Hematopoietic multipotent progenitor cell treated with erythropoietin and hydrocortisone succinate and interleukin-3 and kit ligand, for 17 days (in vitro differentiated cells): ENCODE data around the gene TNPO1.

Experiments
- DNase-seq: peaks from one replicate; pipeline ENCODE4 v3.0.0-alpha.2; 2015; ENCODE audit warnings: low spot score

The TNPO1 gene

DNA sequence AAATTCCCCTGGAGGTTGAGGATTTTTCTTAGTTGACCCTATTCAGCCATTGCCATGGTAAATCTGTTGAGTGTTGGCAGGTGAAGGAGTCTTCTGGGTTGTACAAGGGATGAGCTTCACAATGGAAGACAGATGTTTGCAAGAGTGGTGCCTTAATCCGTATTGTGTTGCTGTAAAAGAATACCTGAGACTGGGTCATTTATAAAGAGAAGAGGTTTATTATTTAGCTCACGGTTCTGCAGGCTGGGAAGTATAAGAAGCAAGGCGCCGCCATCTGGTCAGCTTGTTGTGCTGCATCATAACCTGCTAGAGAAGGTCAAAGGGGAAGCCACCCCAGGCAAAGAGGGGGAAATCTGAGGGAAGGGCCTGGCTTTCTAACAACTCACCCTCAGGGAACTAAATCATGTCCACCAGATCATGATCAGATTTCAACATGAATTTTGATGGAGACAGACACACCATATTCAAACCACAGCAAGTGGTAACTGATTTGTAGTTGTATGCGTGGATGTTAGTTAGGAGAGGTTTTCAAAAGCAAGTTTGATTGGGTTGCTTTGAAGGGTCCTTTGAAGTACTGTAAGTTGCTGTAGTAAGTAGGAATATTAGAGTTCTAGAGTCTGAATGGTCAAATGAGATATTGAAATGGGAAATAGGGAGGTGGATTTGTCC lies 2.5 kb downstream of the TNPO1 start:
- DNase-seq = peak; percentile 53

DNA sequence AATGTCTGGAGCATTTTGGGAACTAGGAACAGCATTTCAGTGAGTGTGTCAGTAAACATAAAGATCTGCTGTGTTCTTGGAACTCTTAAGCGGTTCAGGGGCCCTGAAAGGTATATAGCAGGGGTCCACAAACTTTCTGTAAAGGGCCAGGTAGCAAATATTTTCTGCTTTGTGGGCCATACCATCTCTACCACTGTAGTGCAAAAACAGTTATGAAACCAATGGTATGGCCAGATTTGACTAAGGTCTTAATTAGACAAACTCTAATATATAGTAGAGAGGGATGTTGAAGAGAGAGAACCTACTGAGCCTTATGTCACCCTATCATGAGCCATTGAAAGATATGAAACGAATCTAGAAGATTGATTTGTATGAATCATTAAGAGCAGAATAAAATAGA lies 5.3 kb downstream of the TNPO1 start:
- DNase-seq = no peak

DNA sequence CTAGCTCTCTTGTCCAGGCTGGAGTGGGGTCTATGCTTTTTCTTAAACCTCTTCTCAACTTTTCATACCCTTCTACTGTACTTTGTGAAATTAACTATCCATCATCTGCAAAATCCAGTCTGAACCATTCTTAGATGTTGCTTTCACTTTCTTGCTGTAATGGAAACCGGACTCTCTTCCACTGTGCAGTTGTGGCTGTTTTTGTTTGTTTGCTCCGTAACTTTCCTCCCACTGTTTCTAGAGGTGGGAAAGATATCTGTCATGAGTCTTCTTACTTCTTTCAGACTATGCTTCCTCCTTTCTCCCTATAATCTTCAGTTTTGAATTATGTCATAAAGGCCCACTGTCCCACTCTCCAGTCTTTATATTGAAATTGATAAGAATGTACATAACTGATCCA lies 6.5 kb downstream of the TNPO1 start:
- DNase-seq = no peak

DNA sequence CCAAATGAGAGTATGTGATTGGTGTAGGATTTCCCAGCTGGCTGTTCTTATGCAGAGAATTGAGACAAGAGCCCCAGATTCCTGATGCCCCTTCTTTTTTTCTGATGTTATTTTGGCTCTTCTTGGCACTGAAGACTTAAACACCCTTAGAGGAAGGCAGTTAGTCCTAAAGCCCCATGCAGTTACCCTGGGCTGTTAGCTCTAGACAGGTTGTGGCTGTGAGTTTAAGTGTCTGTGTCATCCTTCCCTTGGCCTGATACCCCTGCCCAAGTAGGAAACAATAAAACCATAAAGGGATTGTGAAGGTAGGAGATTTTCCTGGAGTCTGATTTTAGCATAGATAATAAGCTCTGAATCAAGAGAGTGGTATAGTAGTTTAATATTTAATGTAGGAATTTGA lies 13.2 kb downstream of the TNPO1 start:
- DNase-seq = no peak

DNA sequence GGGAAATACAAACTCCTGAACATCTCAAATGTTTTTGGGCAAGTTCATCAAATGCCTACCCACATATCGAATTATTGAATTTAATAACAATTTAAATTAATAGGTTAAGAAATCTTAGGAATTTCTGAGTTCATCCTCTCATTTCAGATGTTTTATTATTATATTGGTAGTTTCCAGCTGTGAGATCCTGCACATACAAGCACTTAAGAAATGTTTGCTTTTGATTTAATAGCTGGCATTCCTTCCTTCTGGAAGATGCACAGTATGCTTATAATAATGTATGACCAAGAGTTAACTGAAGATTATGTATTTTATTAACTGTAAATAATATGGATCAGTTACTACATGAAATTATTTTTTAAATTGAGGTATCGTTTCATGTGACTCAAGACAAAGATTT lies 13.9 kb downstream of the TNPO1 start:
- no peak for DNase-seq

DNA sequence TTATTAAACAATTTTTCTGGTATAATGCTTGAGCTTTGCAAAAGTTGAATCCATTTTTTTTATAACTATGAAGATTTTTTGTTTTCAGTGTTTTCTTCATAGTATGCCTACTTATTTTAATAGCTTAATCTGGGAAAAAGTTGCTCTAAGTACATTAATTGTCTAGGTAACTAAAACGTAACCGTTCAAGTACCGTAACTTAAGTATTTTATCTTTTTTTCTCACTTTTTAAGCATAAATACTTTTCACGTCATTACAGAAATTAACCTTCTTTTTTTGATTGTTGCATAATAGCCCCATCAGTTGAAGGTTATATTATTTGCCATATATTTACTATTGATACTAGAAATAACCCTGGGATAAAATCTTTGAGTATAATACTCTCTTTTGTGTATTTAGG lies 15.2 kb downstream of the TNPO1 start:
- no peak for DNase-seq

DNA sequence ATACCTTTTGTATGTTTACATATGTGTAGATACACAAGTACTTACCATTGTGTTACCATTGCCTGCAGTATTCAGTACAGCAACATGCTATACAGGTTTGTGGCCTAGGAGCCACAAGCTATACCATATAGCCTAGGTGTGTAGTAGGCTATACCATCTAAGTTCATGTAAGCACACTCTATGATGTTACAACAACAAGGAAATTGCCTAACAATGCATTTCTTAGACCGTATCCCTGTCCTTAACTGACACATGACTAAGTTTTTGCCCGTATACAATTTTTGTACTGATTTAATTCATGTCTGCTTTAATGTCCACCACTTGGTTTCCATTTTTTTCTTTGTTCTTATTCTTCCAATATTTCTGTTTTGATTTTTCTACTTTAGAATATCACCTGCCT lies 18.5 kb downstream of the TNPO1 start:
- DNase-seq = no peak

DNA sequence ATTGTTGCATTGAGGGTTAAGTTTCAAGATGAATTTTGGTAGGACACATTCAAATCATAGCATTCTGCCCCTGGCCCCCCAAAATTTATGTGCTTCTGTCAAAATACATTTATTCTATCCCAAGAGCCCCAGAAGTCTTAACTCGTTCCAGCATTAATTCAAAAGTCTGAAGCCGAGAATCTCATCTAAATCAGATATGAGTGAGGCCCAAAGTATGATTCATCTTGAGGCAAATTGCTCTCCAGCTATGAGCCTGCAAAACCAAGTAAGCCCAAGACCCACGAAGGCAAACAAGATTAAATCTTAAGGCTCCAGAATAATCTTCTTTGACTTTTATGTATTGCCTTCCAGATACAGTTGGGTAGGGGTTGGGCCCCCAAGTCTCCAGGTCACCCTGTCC lies 19.2 kb downstream of the TNPO1 start:
- no peak for DNase-seq

DNA sequence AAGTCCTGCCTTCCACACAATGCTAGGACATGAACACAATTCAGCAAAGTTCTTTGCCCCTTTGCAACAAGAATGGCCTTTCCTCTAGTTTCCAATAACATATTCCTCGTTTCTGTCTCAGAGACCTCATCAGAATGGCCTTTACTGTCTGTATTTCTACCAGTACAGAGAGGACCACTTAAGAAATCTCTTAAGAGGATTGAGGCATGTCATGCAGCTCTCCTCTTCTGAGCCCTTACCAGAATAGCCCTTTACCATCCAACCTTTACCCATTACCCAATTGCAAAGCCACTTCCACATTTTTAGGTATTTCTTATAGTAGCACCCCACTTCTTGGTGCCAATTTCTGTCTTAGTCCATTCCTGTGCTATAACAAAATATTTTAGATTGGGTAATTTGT lies 20.3 kb downstream of the TNPO1 start:
- DNase-seq = no peak

DNA sequence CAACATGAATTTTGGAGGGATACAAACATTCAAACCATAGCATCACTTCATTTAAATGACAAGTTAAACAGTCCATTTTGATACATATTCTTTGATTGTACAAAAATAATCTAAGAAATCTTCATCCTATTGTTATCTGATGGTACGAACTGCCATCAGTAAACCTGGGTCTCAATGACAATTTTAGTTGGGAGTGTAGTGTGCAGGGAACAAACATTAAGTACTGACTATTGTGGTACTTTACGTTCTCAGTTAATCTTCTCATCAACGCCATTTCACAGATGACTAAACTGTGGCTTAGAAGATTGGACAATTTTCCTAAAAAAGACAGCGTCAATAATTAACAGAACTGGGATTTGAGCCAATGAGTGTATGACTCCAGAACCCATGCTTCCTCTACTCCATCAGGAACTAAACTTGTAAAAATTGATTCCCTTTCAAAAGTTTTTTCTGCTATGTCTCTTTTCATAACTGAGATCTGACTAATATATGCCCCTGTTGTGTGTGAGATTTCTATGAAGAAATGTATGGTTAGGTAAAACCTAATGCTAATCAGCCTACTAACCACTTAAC lies 21.1 kb downstream of the TNPO1 start:
- no peak for DNase-seq

DNA sequence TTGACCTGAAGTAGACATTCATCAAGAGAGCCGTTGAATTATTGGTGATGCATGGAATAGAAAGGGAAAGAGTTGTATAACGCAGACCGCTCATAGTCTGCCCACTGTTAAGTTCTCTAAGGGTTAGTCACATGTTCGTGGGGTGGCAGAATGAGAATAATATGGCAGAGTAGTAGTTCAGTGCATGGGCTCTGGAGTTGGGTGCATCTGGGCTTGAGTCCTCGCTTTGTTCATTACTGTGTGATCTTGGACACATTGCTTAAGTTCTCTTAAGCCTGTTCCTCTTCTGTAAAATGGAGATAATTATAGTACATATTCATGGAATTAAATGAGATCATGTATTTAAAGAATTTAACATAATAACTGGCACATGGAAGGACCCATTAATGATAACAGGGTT lies 23.6 kb downstream of the TNPO1 start:
- DNase-seq = no peak

DNA sequence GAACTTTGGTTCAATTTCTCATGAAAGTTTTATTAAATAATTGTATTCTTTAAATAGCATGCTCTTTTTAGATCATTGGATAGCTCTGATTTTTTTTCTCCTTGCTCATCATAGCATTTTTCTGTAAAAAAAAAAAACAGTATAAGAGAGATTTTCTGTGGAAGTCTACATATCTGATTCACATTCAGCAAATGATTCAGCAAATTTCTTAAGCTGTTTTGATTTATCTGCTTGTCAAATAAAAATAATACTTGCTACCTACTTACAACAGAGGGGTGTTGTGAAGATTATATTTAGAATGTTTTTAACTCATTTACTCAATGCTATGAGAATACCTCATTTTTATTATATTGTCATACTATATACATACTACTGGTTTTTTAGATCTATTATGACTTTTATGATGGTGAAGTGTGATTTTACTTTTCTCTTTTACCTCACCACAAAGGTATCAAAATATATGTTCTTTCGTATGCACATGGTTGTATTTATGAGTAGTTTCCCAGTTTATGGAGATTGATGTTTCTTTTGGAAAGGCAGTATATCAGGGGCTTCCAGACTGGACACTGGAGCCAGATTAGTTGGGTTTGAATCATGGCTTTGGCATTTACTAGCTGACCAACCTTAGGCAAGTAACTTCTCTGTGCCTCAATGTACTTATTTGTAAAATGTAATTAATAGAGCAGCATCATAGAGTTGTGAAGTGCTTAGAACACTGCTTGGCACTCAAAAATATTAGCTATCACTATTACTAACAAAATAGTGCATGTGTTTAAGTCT lies 25.5 kb downstream of the TNPO1 start:
- peak; percentile 39 for DNase-seq

DNA sequence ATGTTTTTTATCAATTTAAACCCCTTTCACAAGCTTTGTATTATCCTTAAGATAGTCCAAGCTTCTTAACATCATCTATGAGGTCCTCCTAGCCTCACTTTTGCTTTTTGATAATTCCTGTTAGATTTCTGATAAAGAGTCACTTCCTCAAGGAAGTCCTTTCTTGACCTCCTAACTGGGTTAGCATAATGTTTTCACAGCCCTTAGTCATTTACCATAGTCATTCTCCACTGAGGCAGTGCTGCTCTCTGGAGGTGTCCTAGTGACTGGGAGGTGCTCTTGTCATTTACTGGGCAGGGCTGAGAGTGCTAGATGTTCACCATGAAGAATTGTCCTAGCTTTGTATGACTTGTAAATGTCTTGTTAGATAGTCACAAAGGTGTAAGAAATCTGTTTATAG lies 26.4 kb downstream of the TNPO1 start:
- DNase-seq = peak; percentile 75

DNA sequence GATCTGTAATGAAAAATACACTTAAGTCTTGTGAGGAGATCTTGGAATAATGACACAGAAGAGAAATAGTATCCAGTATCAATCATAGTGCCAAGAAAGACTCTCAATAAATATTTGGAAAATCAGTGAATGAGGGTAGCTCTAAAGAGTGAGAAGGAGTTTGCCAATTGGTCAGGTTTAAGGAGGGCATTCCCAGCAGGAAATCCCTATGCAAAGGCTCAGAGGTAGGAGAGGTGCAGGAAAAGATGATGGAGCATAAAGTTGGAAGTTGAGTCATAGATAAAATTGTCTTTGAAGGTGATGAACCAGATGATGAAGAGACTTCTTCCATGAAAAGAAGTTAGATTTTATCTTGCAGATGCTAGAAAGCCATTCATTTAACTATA lies 27.8 kb downstream of the TNPO1 start:
- DNase-seq = peak; percentile 40

DNA sequence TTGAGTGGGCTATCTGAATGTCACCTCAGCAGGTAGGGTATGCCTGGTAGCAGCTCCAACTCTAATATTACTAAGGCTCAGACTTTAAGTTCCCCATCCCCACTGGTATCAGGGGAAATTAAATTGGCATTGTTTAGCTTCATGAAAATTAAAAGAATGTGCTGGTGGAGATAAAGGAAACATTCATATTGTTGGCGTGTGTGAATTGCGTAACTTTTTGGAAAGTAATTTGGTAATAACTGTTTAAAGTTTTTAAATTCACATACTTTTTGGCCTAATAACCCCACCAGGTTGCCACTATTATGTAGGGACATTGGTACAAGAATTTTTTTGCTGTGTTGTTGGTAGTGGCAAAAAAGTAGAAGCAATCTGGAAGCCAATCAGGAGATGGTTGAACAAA lies 29.4 kb downstream of the TNPO1 start:
- no peak for DNase-seq

DNA sequence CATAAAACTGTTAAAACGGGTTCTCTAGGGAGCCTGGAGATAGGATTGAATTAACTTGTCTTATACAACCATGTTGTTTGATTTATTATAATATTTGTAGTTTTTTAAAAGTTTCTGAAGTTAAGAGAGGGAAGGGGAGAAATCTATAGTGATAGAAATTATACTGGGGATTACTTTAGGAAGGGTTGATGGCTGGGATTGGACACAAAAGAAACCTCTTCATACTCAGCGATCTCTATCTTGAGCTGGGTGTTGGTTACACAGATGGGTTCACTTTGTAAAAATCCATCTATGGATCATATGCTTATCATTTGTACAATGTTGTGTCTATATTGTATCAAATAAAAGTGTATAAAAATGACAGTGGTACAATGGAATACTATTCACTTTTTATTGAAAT lies 30.0 kb downstream of the TNPO1 start:
- no peak for DNase-seq

DNA sequence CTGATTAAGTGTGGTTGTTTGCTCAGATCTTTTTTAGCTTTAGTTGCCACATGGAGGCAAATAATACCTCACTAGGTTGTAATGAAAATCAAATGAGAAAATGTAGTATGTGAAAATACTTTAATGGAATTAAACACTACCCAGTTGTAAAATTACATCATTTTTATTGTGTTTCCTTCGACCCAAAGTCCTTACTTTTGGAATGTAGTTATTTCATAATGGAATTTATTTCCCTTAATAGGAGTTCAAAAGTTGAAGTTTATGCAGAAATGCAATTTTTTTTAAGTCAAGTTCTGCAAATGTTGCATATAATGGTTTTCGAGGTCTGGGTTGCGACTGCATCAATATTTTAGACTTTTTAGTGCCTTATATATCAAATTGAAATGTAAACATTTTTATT lies 31.0 kb downstream of the TNPO1 start:
- DNase-seq = no peak

DNA sequence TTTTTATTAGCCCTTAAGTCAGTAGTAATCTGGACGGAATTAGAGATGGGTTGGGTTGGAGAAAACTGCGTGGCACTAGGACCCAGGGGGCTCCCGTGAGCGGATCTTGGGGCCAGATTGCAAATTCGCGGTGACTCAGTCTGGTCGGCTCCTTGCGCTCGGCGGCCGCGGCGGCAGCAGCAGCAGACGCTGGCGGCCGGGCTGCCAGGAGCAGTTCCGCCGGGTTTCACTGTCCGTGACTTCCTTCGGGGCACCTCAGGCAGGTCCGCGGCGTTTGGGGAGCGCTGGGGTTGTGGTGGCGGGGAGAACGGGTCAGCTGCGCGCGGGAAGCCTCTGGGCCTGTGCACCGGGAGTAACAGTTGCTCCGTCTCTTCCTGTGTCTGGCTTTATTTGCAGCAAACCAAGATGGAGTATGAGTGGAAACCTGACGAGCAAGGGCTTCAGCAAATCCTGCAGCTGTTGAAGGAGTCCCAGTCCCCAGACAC lies 31.6 kb downstream of the TNPO1 start:
- DNase-seq = peak; percentile 89

DNA sequence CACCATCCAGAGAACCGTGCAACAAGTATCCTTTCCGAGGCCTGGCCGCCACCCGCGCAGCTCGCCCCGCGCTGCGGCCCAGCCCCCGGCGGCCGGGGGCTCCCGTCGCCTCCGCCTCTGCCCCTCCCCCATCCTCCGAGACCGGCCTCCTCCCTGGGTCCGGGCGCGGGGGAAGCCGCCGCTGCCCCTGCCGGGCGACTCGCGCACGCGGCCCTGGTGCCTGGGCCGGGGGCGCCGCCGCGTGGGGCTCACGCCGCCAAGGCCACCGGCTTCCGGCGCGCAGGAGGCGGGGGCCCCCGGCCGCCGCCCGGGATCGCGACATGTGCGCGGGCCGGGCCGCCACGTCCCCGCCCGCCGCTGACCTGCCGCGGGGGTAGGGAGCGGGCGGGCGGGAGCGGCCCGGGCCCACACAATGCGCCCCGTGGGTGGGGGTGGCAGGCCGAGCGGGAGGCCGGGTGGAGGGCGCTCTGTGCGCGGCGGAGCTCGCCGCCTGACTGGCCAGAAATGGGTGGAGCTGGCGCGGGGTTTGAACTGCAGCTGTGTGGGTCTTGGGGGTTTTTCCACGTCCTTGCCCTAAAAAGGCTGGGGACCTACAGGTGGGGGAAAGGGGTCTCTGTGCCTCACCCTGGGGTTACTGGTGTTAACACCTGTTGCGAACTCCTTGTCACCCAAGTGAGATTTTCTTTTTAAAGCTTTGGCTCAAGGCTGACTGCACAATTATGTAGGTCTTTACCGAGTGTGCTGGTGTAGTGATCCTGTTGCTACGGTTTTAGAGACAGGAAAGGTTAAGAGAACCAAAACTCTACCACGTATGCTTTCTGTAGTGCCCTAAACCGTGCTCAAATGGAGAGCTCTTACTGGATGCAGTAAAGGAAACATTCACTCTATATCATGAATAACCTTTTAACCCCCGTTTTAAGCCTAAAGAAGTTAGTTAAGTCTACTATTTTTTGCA lies 32.3 kb downstream of the TNPO1 start:
- peak; percentile 52 for DNase-seq

DNA sequence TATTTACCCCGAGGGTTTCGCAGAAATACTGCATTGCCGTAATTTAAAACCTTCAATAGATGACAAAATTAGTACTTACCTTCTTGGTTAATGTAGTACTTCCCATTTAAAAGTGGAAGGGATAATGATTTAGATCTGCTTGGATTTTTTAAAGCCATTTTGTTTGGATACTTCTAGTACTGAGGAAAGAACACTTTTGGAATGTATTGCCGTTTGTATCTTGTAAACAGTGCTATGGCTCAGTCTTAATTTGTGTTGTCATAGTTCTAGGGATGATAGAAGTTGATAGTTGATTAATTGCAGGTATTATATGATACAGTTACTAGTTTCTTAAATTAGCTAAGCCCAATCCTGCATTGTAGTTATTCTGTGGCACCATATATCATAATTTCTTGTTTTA lies 33.1 kb downstream of the TNPO1 start:
- DNase-seq = peak; percentile 39

DNA sequence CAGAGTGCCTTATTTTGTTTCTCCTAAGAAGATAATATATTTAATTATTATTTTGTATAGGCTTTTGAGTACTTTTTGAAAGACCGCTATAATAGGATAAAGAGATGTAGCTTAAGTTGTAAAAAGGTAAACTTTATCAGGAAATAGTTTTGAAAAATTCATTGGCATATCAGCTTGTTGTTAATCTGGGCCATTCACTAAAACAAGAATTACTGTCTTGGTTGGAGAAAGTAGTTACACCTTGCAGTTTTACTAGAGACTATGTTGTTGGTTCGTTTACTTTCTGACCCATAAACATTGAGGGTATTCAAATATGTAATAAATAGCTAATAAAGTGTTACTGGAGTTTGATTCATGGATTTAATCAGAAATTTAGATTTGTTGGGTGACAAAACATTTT lies 33.7 kb downstream of the TNPO1 start:
- peak; percentile 17 for DNase-seq

DNA sequence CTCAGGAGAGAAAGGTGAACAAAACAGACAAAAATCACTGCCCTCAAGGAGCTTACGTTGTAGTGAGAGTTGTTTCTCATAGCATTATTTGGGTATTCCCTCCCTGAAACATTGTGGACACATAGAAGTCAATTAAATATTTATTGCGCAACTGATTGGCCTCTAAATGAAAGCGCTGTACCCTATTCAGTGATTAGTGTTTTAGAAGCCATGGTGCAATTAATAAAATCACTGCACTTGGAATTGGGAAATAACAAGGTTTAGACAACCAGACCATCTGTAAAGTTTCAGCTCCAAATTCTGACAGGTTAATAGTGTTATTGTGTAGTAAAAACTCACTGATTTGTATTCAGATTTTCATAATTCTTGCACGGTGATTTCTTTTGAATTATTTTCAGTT lies 35.9 kb downstream of the TNPO1 start:
- no peak for DNase-seq
